HepG2 (cell line): ENCODE results near the gene SELPLG. TPM values are rescaled to one million over a fixed set of nuclear protein-coding genes. Genes with fewer than 3 reads are reported as not detected.

Source experiments
- ATAC-seq: fragments of 200-7000 bp; cut with Tn5 transposase; 3 replicates; pipeline ENCODE4 v1.9.1; 2020; ENCODE audit warnings: mild to moderate bottlenecking, moderate library complexity
- BruUV-seq: library from RNA; stranded (reverse); fragments of 400-500 nt; replicated peaks from 2 replicates; lab custom pipeline; 2021; lab: Mats Ljungman, UMichigan
- CTCF ChIA-PET: fragments of 300-600 bp; formaldehyde crosslinking; extraction: SDS; loops from one replicate; lab custom pipeline; 2021; ENCODE audit warnings: low total read pairs, inconsistent platforms, low intra/inter-chr PET ratio; lab: Yijun Ruan, JAX
- POLR2A ChIA-PET: fragments of 350-600 bp; sonication (Branson Sonifier 250); formaldehyde crosslinking; loops from one replicate; lab custom pipeline; 2020; ENCODE audit warnings: antibody characterized with exemption, inconsistent platforms; lab: Yijun Ruan, JAX
- DNase-seq: peaks from one replicate; pipeline ENCODE4 v3.0.0-alpha.2; 2015; ENCODE audit warnings: low spot score
- FAIRE-seq: peaks from 3 replicates; lab custom pipeline; 2011; peaks lifted over from hg19 to GRCh38; lab: Jason Lieb, UNC
- H2AFZ ChIP-seq: one replicate; pipeline ENCODE4 v1.6.1; 2011; ENCODE audit warnings: low read length, inconsistent platforms
- H3K27ac ChIP-seq: fragments of 300-600 bp; 3 replicates; pipeline ENCODE4 v1.8.0; 2011; ENCODE audit warnings: mixed run types, mild to moderate bottlenecking, mixed read lengths, low read length, inconsistent platforms; ENCODE audit not compliant: insufficient read depth; ENCODE audit errors: extremely low read length
- H3K27me3 ChIP-seq, 2 experiments: fragments of 200-600 bp in 1 of 2; 2 replicates in 1 of 2; 3 replicates in 1 of 2; pipeline versions ENCODE4 v1.6.0 to v1.8.0; 2011; ENCODE audit warnings: low read length in 2 of 2, mild to moderate bottlenecking in 2 of 2, moderate library complexity in 2 of 2, inconsistent platforms in 1 of 2; ENCODE audit not compliant: insufficient read depth in 2 of 2, control insufficient read depth in 1 of 2
- H3K36me3 ChIP-seq, 2 experiments: fragments of 200-600 bp in 1 of 2; replicated peaks in 1 of 2; 2 replicates in 1 of 2; 3 replicates in 1 of 2; pipeline versions ENCODE4 v1.5.1 to v1.8.0; 2011; ENCODE audit warnings: low read length in 2 of 2, inconsistent platforms in 1 of 2; ENCODE audit not compliant: insufficient read depth in 2 of 2, control insufficient read depth in 1 of 2
- H3K4me1 ChIP-seq: 2 replicates; pipeline ENCODE4 v1.5.1; 2012; ENCODE audit warnings: low read length, inconsistent platforms; ENCODE audit not compliant: insufficient read depth
- H3K4me2 ChIP-seq: 2 replicates; pipeline ENCODE4 v1.6.0; 2011; ENCODE audit warnings: low read depth, low read length, inconsistent platforms
- H3K4me3 ChIP-seq, 3 experiments: fragments of 200-600 bp in 1 of 3; sonication (generic), shearing (Covaris generic) in 1 of 3; replicated peaks in 1 of 3; 2 replicates each; pipeline ENCODE4 v1.5.1; 2011 to 2016; ENCODE audit warnings: low read length in 3 of 3, inconsistent platforms in 2 of 3, low read depth in 2 of 3, mild to moderate bottlenecking in 2 of 3, control low read depth in 1 of 3, mixed read lengths in 1 of 3; ENCODE audit not compliant: insufficient read depth in 1 of 3
- H3K79me2 ChIP-seq: one replicate; pipeline ENCODE4 v1.6.1; 2011; ENCODE audit warnings: low read length, inconsistent platforms; ENCODE audit not compliant: insufficient read depth
- H3K9ac ChIP-seq: 2 replicates; pipeline ENCODE4 v1.6.0; 2011; ENCODE audit warnings: mild to moderate bottlenecking, low read depth, low read length, inconsistent platforms; ENCODE audit not compliant: insufficient read depth
- H3K9me3 ChIP-seq: 2 replicates; pipeline ENCODE4 v1.5.1; 2012; ENCODE audit warnings: mild to moderate bottlenecking, low read length
- H4K20me1 ChIP-seq: 2 replicates; pipeline ENCODE4 v1.6.0; 2011; ENCODE audit warnings: inconsistent platforms, mild to moderate bottlenecking, low read length, moderate library complexity; ENCODE audit not compliant: insufficient read depth
- BHLHE40 ChIP-seq: IDR thresholded peaks from 2 replicates; pipeline ENCODE4 v1.6.1; 2011; ENCODE audit warnings: low read length, improper control_type of control experiment
- CHCHD3 ChIP-seq: sonication (generic); formaldehyde crosslinking; IDR thresholded peaks from 2 replicates; pipeline ENCODE4 v1.8.0; 2022; ENCODE audit warnings: mild to moderate bottlenecking, missing genetic modification reagents, moderate library complexity
- NR2F2 ChIP-seq: IDR thresholded peaks from 2 replicates; pipeline ENCODE4 v1.6.1; 2012; ENCODE audit warnings: low read depth, inconsistent platforms, borderline replicate concordance
- PITX1 ChIP-seq: sonication (generic); formaldehyde crosslinking; IDR thresholded peaks from 2 replicates; pipeline ENCODE4 v1.5.1; 2020; ENCODE audit warnings: mild to moderate bottlenecking, missing genetic modification reagents
- PPARG ChIP-seq: conservative IDR thresholded peaks from 2 replicates; pipeline ENCODE4 v1.6.1; 2016; ENCODE audit warnings: missing biosample characterization, missing genetic modification reagents
- RFX1 ChIP-seq: fragments of 450-650 bp; IDR thresholded peaks from 2 replicates; pipeline ENCODE4 v1.6.1; 2017
- ZNF12 ChIP-seq: sonication (generic); formaldehyde crosslinking; IDR thresholded peaks from 2 replicates; pipeline ENCODE4 v1.5.0; 2020; ENCODE audit warnings: missing genetic modification reagents
- ZNF207 ChIP-seq: fragments of 450-650 bp; IDR thresholded peaks from 2 replicates; pipeline ENCODE4 v1.6.1; 2016; ENCODE audit warnings: antibody characterized with exemption, borderline replicate concordance
- ZNF3 ChIP-seq: IDR thresholded peaks from 2 replicates; pipeline ENCODE4 v1.7.0; 2017; ENCODE audit warnings: inconsistent platforms
- ZNF629 ChIP-seq: sonication (generic); formaldehyde crosslinking; conservative IDR thresholded peaks from 2 replicates; pipeline ENCODE4 v1.5.0; 2020; ENCODE audit warnings: missing genetic modification reagents
- ZNF773 ChIP-seq: sonication (generic); formaldehyde crosslinking; IDR thresholded peaks from 2 replicates; pipeline ENCODE4 v1.4.0; 2020; ENCODE audit warnings: missing genetic modification reagents, borderline replicate concordance
- WGBS: methylation state at CpG from one replicate; pipeline ENCODE4 v1.1.6; 2017; ENCODE audit warnings: low lambda C conversion rate; 5-methylcytosine and 5-hydroxymethylcytosine counted together
- in situ Hi-C: cut with HindIII; loops from 2 replicates; pipeline ENCODE4 v1.10.0; 2017; ENCODE audit warnings: low pct_unique_long_range_greater_than_20kb; ENCODE audit not compliant: extremely low pct_ligation_motif_present
- intact Hi-C: fragments of 100-400 bp; cut with micrococcal nuclease; formaldehyde crosslinking; loops from one replicate; pipeline ENCODE4 v1.10.0; 2022; ENCODE audit not compliant: unreplicated experiment
- polyA plus RNA-seq, 8 experiments: library from polyadenylated mRNA; depleted of rRNA in 3 of 8; stranded (reverse) in 7 of 8; unstranded in 1 of 8; fragments of >200 nt; fragmentation: Illumina TruSeq in 4 of 8; extraction: Trizol in 4 of 8; gene quantifications; 2 replicates each; pipeline versions ENCODE4 v1.2.1 to v1.2.3, GENCODE V29; 2011 to 2016; ENCODE audit warnings: low read depth in 4 of 8, missing spikeins in 1 of 8, mixed read lengths in 1 of 8; ENCODE audit not compliant: insufficient read depth in 1 of 8
- total RNA-seq, 5 experiments: library from RNA; depleted of rRNA; stranded (reverse); fragments of >200 nt; fragmentation: Illumina TruSeq; extraction: Trizol; gene quantifications; 2 replicates each; pipeline ENCODE4 v1.2.3, GENCODE V29; 2016; ENCODE audit warnings: low read depth in 1 of 5
- TF ChIP-seq, protein P1 (sequence below): sonication (generic); formaldehyde crosslinking; IDR thresholded peaks from 2 replicates; pipeline ENCODE4 v1.4.0; 2020; ENCODE audit warnings: missing genetic modification reagents
- TF ChIP-seq, protein P2 (sequence below): fragments of 450-650 bp; IDR thresholded peaks from 2 replicates; pipeline ENCODE4 v1.6.1; 2017

SELPLG gene
- total and polyA plus RNA-seq, 2 of the 13 experiments (the other 11 are each of a cell fraction or from before 2014, with no cell fraction given), result 0.12 TPM; not detected in 1

- TF ChIP-seq, protein P1, sequence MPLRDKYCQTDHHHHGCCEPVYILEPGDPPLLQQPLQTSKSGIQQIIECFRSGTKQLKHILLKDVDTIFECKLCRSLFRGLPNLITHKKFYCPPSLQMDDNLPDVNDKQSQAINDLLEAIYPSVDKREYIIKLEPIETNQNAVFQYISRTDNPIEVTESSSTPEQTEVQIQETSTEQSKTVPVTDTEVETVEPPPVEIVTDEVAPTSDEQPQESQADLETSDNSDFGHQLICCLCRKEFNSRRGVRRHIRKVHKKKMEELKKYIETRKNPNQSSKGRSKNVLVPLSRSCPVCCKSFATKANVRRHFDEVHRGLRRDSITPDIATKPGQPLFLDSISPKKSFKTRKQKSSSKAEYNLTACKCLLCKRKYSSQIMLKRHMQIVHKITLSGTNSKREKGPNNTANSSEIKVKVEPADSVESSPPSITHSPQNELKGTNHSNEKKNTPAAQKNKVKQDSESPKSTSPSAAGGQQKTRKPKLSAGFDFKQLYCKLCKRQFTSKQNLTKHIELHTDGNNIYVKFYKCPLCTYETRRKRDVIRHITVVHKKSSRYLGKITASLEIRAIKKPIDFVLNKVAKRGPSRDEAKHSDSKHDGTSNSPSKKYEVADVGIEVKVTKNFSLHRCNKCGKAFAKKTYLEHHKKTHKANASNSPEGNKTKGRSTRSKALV (CRISPR knock-in tag), result no peak
- no peak for TF ChIP-seq RFX1
- no peak for TF ChIP-seq ZNF207
- TF ChIP-seq CHCHD3 (CRISPR knock-in tag), result no peak
- TF ChIP-seq, protein P2, sequence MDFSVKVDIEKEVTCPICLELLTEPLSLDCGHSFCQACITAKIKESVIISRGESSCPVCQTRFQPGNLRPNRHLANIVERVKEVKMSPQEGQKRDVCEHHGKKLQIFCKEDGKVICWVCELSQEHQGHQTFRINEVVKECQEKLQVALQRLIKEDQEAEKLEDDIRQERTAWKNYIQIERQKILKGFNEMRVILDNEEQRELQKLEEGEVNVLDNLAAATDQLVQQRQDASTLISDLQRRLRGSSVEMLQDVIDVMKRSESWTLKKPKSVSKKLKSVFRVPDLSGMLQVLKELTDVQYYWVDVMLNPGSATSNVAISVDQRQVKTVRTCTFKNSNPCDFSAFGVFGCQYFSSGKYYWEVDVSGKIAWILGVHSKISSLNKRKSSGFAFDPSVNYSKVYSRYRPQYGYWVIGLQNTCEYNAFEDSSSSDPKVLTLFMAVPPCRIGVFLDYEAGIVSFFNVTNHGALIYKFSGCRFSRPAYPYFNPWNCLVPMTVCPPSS, result no peak
- no peak for TF ChIP-seq ZNF773 (CRISPR knock-in tag)
These were observed 33.0 kb downstream of the SELPLG start (continued) for GRCh38 chr12:108600702-108601007.

GRCh38 chr12:108599948-108600701, 33.6 kb downstream of the SELPLG start:
- DNase-seq, result no peak
- no peak for FAIRE-seq

More at GRCh38 chr12:108599948-108600701, 33.6 kb downstream of the SELPLG start:
- POLR2A ChIA-PET, result interaction anchor here (1.0 kb wide), 1 partner anchor 38 kb away, joined by 3 read pairs; the partner anchor contains the start of gene ISCU
- no peak overlapping the region for H3K27ac ChIP-seq
- H3K4me1 ChIP-seq, result peaks cover 2% of the 10 kb centered on the region; the same call in 1 of the 2 replicates
- intact Hi-C loops, result no loop called here
- in situ Hi-C loops, result no loop called here
- WGBS, result 35% methylated on average over 8 of the region's 10 CpGs
- H3K36me3 ChIP-seq, result no peaks in the 10 kb centered on the region
- peaks cover 8 to 19% of the 10 kb centered on the region in 2 experiments; a peak in 2 of 5 replicates for H3K27me3 ChIP-seq
- no peaks in the 10 kb centered on the region for H3K79me2 ChIP-seq
- no peaks in the 10 kb centered on the region for H4K20me1 ChIP-seq
- H3K9ac ChIP-seq, result no peak overlapping the region
- no peak for ATAC-seq
- no peak overlapping the region for H3K4me3 ChIP-seq
- H2AFZ ChIP-seq, result no peak overlapping the region
- 0 out of 2 replicates have a peak, but pooled peaks have one; percentile 29 for TF ChIP-seq BHLHE40
- TF ChIP-seq ZNF3 (CRISPR knock-in tag), result peak; percentile 96
- peak; percentile 97 for TF ChIP-seq ZNF12 (CRISPR knock-in tag)
- no peak for TF ChIP-seq PPARG (CRISPR knock-in tag)
- no peak for TF ChIP-seq PITX1
- TF ChIP-seq NR2F2, result no peak
- TF ChIP-seq ZNF629 (CRISPR knock-in tag), result peak; percentile 88
- TF ChIP-seq, all 625 proteins: peak for 4
- Histone ChIP-seq H3K9me3 (no peaks in the 10 kb centered on the region), H3K4me2 (no peak overlapping the region)
- CTCF ChIA-PET, result no interaction called here
- no TSS peak for BruUV-seq
